ENCODE results near the gene WAPL.

WAPL gene

GRCh38 chr10:86387178-86387794 lies 134.3 kb downstream of the WAPL start:
- DNase-seq: peak in 3 of 4 experiments; percentile 25 to 41 (median 35)

DNA sequence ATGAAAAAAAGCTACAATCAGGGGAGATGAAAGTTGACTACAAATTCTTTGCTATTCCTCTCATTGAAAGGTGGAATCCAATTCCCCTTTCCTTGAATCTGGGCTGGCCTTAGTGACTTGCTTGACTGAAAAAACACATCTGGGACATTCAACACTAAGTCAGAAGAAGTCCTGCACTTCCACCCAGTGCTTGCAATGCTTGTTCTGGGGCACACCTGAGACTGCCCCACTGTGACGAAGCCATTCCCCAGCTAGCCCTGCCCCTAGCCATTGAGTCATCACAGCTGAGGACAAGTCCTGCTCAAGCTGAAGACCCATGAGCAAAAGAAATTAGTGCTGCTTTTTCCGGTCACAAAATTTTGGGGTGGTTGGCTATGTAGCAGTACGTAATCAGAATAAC lies 135.8 kb downstream of the WAPL start:
- DNase-seq: no peak

Data from suppressor macrophage (primary cell).